OCI-LY1 (cell line): ENCODE data around the gene DAAM2.

Experiments used
- H2AFZ ChIP-seq: fragments of 200-600 bp; sonication (generic), shearing (Covaris generic); 2 replicates; pipeline ENCODE4 v1.6.0; 2014; ENCODE audit warnings: antibody characterized with exemption, mild to moderate bottlenecking, low read length
- H3F3A ChIP-seq: fragments of 200-600 bp; sonication (generic), shearing (Covaris generic); 2 replicates; pipeline ENCODE4 v1.6.0; 2014; ENCODE audit warnings: mild to moderate bottlenecking, antibody characterized with exemption, low read length, moderate library complexity; ENCODE audit not compliant: insufficient read depth
- H3K27ac ChIP-seq: fragments of 200-600 bp; sonication (generic); 2 replicates; pipeline ENCODE4 v1.5.1; 2014; ENCODE audit warnings: low read length, mixed run types, mild to moderate bottlenecking, low read depth; ENCODE audit not compliant: poor library complexity, severe bottlenecking
- H3K27me3 ChIP-seq: fragments of 200-600 bp; sonication (generic); 2 replicates; pipeline ENCODE4 v1.6.0; 2014; ENCODE audit warnings: antibody characterized with exemption, mild to moderate bottlenecking, low read length, moderate library complexity; ENCODE audit not compliant: insufficient read depth
- H3K36me3 ChIP-seq: fragments of 200-600 bp; sonication (generic); 2 replicates; pipeline ENCODE4 v1.6.1; 2014; ENCODE audit warnings: mild to moderate bottlenecking, antibody characterized with exemption, low read length, moderate library complexity, mixed read lengths; ENCODE audit not compliant: insufficient read depth
- H3K4me1 ChIP-seq: fragments of 200-600 bp; sonication (generic); 2 replicates; pipeline ENCODE4 v1.5.1; 2014; ENCODE audit warnings: mild to moderate bottlenecking, low read length, moderate library complexity; ENCODE audit not compliant: insufficient read depth, severe bottlenecking
- H3K4me2 ChIP-seq: fragments of 200-600 bp; sonication (generic), shearing (Covaris generic); 2 replicates; pipeline ENCODE4 v1.6.1; 2014; ENCODE audit warnings: low read length
- H3K4me3 ChIP-seq: fragments of 200-600 bp; sonication (generic); 2 replicates; pipeline ENCODE4 v1.5.1; 2014; ENCODE audit warnings: low read length, low read depth, mild to moderate bottlenecking, mixed read lengths; ENCODE audit not compliant: poor library complexity, severe bottlenecking
- H3K79me2 ChIP-seq: fragments of 200-600 bp; shearing (Covaris generic); 2 replicates; pipeline ENCODE4 v1.6.1; 2016; ENCODE audit warnings: mixed run types, low read length, mixed read lengths; ENCODE audit not compliant: insufficient read depth
- H3K9ac ChIP-seq: fragments of 200-600 bp; sonication (generic), shearing (Covaris generic); 2 replicates; pipeline ENCODE4 v1.6.1; 2014; ENCODE audit warnings: mild to moderate bottlenecking, low read length, mixed read lengths
- H3K9me2 ChIP-seq: fragments of 200-600 bp; sonication (generic), shearing (Covaris generic); 2 replicates; pipeline ENCODE4 v1.6.1; 2014; ENCODE audit warnings: low read depth, mild to moderate bottlenecking, low read length, mixed read lengths
- H3K9me3 ChIP-seq: fragments of 200-600 bp; shearing (Covaris generic); 2 replicates; pipeline ENCODE4 v1.6.1; 2014; ENCODE audit warnings: low read length, mixed read lengths
- H4K20me1 ChIP-seq: fragments of 200-600 bp; sonication (generic), shearing (Covaris generic); 2 replicates; pipeline ENCODE4 v1.6.0; 2016; ENCODE audit warnings: mild to moderate bottlenecking, low read length; ENCODE audit not compliant: insufficient read depth
- CTCF ChIP-seq: fragments of 200-600 bp; sonication (generic), shearing (Covaris generic); IDR thresholded peaks from 2 replicates; pipeline ENCODE4 v1.5.1; 2017; ENCODE audit warnings: mild to moderate bottlenecking, antibody characterized with exemption, low read length, moderate library complexity, mixed read lengths
- EZH2 ChIP-seq: fragments of 200-600 bp; sonication (generic), shearing (Covaris generic); IDR thresholded peaks from 2 replicates; pipeline ENCODE4 v1.8.0; 2017; ENCODE audit warnings: borderline replicate concordance, mixed run types, mild to moderate bottlenecking, antibody characterized with exemption, low read length, moderate library complexity, mixed read lengths

Gene DAAM2

GRCh38 chr6:39929733-39930461, 137.7 kb downstream of the DAAM2 start:
- TF ChIP-seq CTCF (no peak), EZH2 (no peak)
- no peaks in the 10 kb centered on the region for H3K79me2 ChIP-seq
- no peak overlapping the region for H3K27ac ChIP-seq
- H3K4me3 ChIP-seq = no peak overlapping the region
- H3F3A ChIP-seq = no peaks in the 10 kb centered on the region
- no peaks in the 10 kb centered on the region for H3K9me3 ChIP-seq
- no peaks in the 10 kb centered on the region for H4K20me1 ChIP-seq
- no peak overlapping the region for H3K4me2 ChIP-seq
- no peak overlapping the region for H3K9ac ChIP-seq
- H3K27me3 ChIP-seq = no peaks in the 10 kb centered on the region
- H3K36me3 ChIP-seq = no peaks in the 10 kb centered on the region
- no peaks in the 10 kb centered on the region for H3K9me2 ChIP-seq
- H3K4me1 ChIP-seq = no peaks in the 10 kb centered on the region
- H2AFZ ChIP-seq = no peak overlapping the region

GRCh38 chr6:39930540-39930939, 138.4 kb downstream of the DAAM2 start:
- Histone ChIP-seq H3F3A (no peaks in the 10 kb centered on the region), H3K9me3 (no peaks in the 10 kb centered on the region), H4K20me1 (no peaks in the 10 kb centered on the region), H3K36me3 (no peaks in the 10 kb centered on the region), H3K4me1 (no peaks in the 10 kb centered on the region), H3K9ac (no peak overlapping the region), H3K4me2 (no peak overlapping the region), H3K27ac (no peak overlapping the region), H2AFZ (no peak overlapping the region), H3K27me3 (no peaks in the 10 kb centered on the region), H3K79me2 (no peaks in the 10 kb centered on the region), H3K9me2 (no peaks in the 10 kb centered on the region), H3K4me3 (no peak overlapping the region)
- no peak for TF ChIP-seq EZH2
- TF ChIP-seq CTCF = no peak

GRCh38 chr6:39931607-39932006, 139.4 kb downstream of the DAAM2 start:
- Histone ChIP-seq H3K36me3 (no peaks in the 10 kb centered on the region), H3K4me1 (no peaks in the 10 kb centered on the region), H3K9me3 (no peaks in the 10 kb centered on the region), H3K27me3 (no peaks in the 10 kb centered on the region), H3K4me2 (no peak overlapping the region), H3K79me2 (no peaks in the 10 kb centered on the region), H3K9ac (no peak overlapping the region), H4K20me1 (no peaks in the 10 kb centered on the region), H2AFZ (no peak overlapping the region), H3K27ac (no peak overlapping the region), H3F3A (no peaks in the 10 kb centered on the region), H3K4me3 (no peak overlapping the region), H3K9me2 (no peaks in the 10 kb centered on the region)
- TF ChIP-seq CTCF (no peak), EZH2 (no peak)
